H9 (cell line): ENCODE results near the gene CABCOCO1. TPM values are rescaled to one million over a fixed set of nuclear protein-coding genes. Genes with fewer than 3 reads are reported as not detected.
A peak's percentile ranks its signal among the peaks of the same experiment; 100 is the strongest.

Experiments used
- DNase-seq: peaks from one replicate; pipeline ENCODE4 v3.0.0-alpha.2; 2017
- H2AFZ ChIP-seq: one replicate; pipeline ENCODE4 v1.6.1; 2013; ENCODE audit warnings: mild to moderate bottlenecking, low read length, control low read depth, moderate library complexity
- H2AK5ac ChIP-seq: 2 replicates; pipeline ENCODE4 v1.6.1; 2013; ENCODE audit warnings: low read length, control low read depth, mixed read lengths; ENCODE audit not compliant: insufficient read length
- H2BK120ac ChIP-seq: one replicate; pipeline ENCODE4 v1.6.1; 2013; ENCODE audit warnings: low read depth, mild to moderate bottlenecking, low read length, control low read depth, inconsistent platforms; ENCODE audit not compliant: poor library complexity, severe bottlenecking
- H2BK12ac ChIP-seq: 2 replicates; pipeline ENCODE4 v1.6.1; 2013; ENCODE audit warnings: low read length, control low read depth, mixed read lengths, low read depth; ENCODE audit not compliant: insufficient read length
- H2BK15ac ChIP-seq: 2 replicates; pipeline ENCODE4 v1.6.1; 2013; ENCODE audit warnings: low read depth, low read length, control low read depth
- H2BK20ac ChIP-seq: one replicate; pipeline ENCODE4 v1.6.1; 2013; ENCODE audit warnings: low read depth, mild to moderate bottlenecking, low read length, control low read depth, inconsistent platforms; ENCODE audit not compliant: poor library complexity, severe bottlenecking
- H2BK5ac ChIP-seq: 2 replicates; pipeline ENCODE4 v1.6.1; 2013; ENCODE audit warnings: low read length, control low read depth, mixed read lengths; ENCODE audit not compliant: insufficient read length
- H3K14ac ChIP-seq: 2 replicates; pipeline ENCODE4 v1.6.1; 2013; ENCODE audit warnings: low read length, control low read depth; ENCODE audit not compliant: insufficient read depth
- H3K18ac ChIP-seq: 2 replicates; pipeline ENCODE4 v1.6.1; 2013; ENCODE audit warnings: low read depth, mild to moderate bottlenecking, mixed read lengths, low read length, control low read depth; ENCODE audit not compliant: insufficient read length
- H3K23ac ChIP-seq: 2 replicates; pipeline ENCODE4 v1.6.1; 2013; ENCODE audit warnings: low read length, control low read depth, mixed read lengths, low read depth; ENCODE audit not compliant: insufficient read length
- H3K23me2 ChIP-seq: 2 replicates; pipeline ENCODE4 v1.6.1; 2013; ENCODE audit warnings: low read depth, mild to moderate bottlenecking, mixed read lengths, low read length, control low read depth; ENCODE audit not compliant: insufficient read length, poor library complexity, severe bottlenecking
- H3K27ac ChIP-seq: 2 replicates; pipeline ENCODE4 v1.5.1; 2013; ENCODE audit warnings: low read length, control low read depth, mixed read lengths, low read depth; ENCODE audit not compliant: insufficient read length
- H3K27me3 ChIP-seq: 2 replicates; pipeline ENCODE4 v1.6.1; 2013; ENCODE audit warnings: low read length, control low read depth, inconsistent platforms; ENCODE audit not compliant: insufficient read depth
- H3K4ac ChIP-seq: 2 replicates; pipeline ENCODE4 v1.6.1; 2013; ENCODE audit warnings: low read depth, mild to moderate bottlenecking, control low read depth, inconsistent platforms, low read length, moderate library complexity
- H3K4me1 ChIP-seq: 2 replicates; pipeline ENCODE4 v1.6.1; 2013; ENCODE audit warnings: low read length, control low read depth, inconsistent platforms; ENCODE audit not compliant: insufficient read depth
- H3K4me2 ChIP-seq: 2 replicates; pipeline ENCODE4 v1.6.1; 2013; ENCODE audit warnings: low read length, control low read depth, mixed read lengths; ENCODE audit not compliant: insufficient read length, insufficient read depth
- H3K56ac ChIP-seq: 2 replicates; pipeline ENCODE4 v1.6.1; 2013; ENCODE audit warnings: low read depth, mild to moderate bottlenecking, mixed read lengths, low read length, control low read depth; ENCODE audit not compliant: insufficient read length
- H3K79me1 ChIP-seq: 2 replicates; pipeline ENCODE4 v1.6.1; 2013; ENCODE audit warnings: low read depth, mild to moderate bottlenecking, moderate library complexity, low read length, control low read depth, inconsistent platforms; ENCODE audit not compliant: insufficient read depth, poor library complexity, severe bottlenecking
- H3K79me2 ChIP-seq: 2 replicates; pipeline ENCODE4 v1.6.1; 2013; ENCODE audit warnings: low read length, control low read depth, inconsistent platforms; ENCODE audit not compliant: insufficient read depth
- H3K9ac ChIP-seq: 2 replicates; pipeline ENCODE4 v1.6.1; 2013; ENCODE audit warnings: low read length, control low read depth, mixed read lengths; ENCODE audit not compliant: insufficient read length; ENCODE audit errors: extremely low read depth
- H3K9me3 ChIP-seq: one replicate; pipeline ENCODE4 v1.6.1; 2013; ENCODE audit warnings: low read depth, low read length, inconsistent platforms; ENCODE audit not compliant: control insufficient read depth
- H3T11ph ChIP-seq: one replicate; pipeline ENCODE4 v1.6.1; 2013; ENCODE audit warnings: mild to moderate bottlenecking, low read length, control low read depth, inconsistent platforms
- H4K20me1 ChIP-seq: one replicate; pipeline ENCODE4 v1.6.1; 2013; ENCODE audit not compliant: control insufficient read depth, insufficient read length, insufficient read depth
- H4K5ac ChIP-seq: 2 replicates; pipeline ENCODE4 v1.6.1; 2013; ENCODE audit warnings: low read depth, mild to moderate bottlenecking, mixed read lengths, low read length, control low read depth; ENCODE audit not compliant: insufficient read length
- H4K8ac ChIP-seq: replicated peaks from 2 replicates; pipeline ENCODE4 v1.6.1; 2013; ENCODE audit warnings: low read length, control low read depth, mixed read lengths, low read depth; ENCODE audit not compliant: insufficient read length
- H4K91ac ChIP-seq: 2 replicates; pipeline ENCODE4 v1.6.1; 2013; ENCODE audit warnings: low read depth, mild to moderate bottlenecking, moderate library complexity, mixed read lengths, low read length, control low read depth; ENCODE audit not compliant: insufficient read length
- H3K27ac Mint-ChIP-seq, 3 experiments: 2 replicates in 2 of 3; 3 replicates in 1 of 3; pipeline ENCODE4 v1.8.0; 2020 to 2021; ENCODE audit warnings: mixed read lengths in 3 of 3, mild to moderate bottlenecking in 1 of 3, moderate library complexity in 1 of 3
- H3K27me3 Mint-ChIP-seq: 2 replicates; pipeline ENCODE4 v1.8.0; 2021; ENCODE audit warnings: low read depth, mild to moderate bottlenecking, moderate library complexity, mixed read lengths
- H3K36me3 Mint-ChIP-seq, 3 experiments: 2 replicates in 2 of 3; 3 replicates in 1 of 3; pipeline ENCODE4 v1.8.0; 2020 to 2021; ENCODE audit warnings: low read depth in 3 of 3, mixed read lengths in 3 of 3; ENCODE audit not compliant: insufficient read depth in 1 of 3
- H3K4me1 Mint-ChIP-seq, 2 experiments: 2 replicates each; pipeline ENCODE4 v1.8.0; 2020; ENCODE audit warnings: mixed read lengths in 2 of 2
- H3K4me3 Mint-ChIP-seq, 2 experiments: 2 replicates in 1 of 2; 3 replicates in 1 of 2; pipeline ENCODE4 v1.8.0; 2020 to 2021; ENCODE audit warnings: mild to moderate bottlenecking in 2 of 2, mixed read lengths in 2 of 2, moderate library complexity in 1 of 2
- H3K9me3 Mint-ChIP-seq, 2 experiments: 2 replicates in 1 of 2; 3 replicates in 1 of 2; pipeline ENCODE4 v1.8.0; 2020; ENCODE audit warnings: mild to moderate bottlenecking in 2 of 2, mixed read lengths in 2 of 2, moderate library complexity in 1 of 2
- WGBS: extraction: QIAGEN DNeasy Blood & Tissue Kit; methylation state at CpG from one replicate; pipeline ENCODE4 v1.1.7; 2013; ENCODE audit warnings: missing lambda C conversion rate, low lambda C conversion rate, mixed read lengths; ENCODE audit not compliant: insufficient read length; ENCODE audit errors: extremely low coverage; 5-methylcytosine and 5-hydroxymethylcytosine counted together
- total RNA-seq: library from RNA; stranded (reverse); gene quantifications from 2 replicates; pipeline ENCODE4 v1.2.1, GENCODE V29; 2021
- TF ChIP-seq, protein P1 (sequence below): fragments of 200-600 bp; sonication (generic); conservative IDR thresholded peaks from 3 replicates; pipeline ENCODE4 v1.8.0; 2021; ENCODE audit warnings: antibody characterized with exemption, mild to moderate bottlenecking

The CABCOCO1 gene
- total RNA-seq, 1 experiment from 2014 or later, result not detected

DNA sequence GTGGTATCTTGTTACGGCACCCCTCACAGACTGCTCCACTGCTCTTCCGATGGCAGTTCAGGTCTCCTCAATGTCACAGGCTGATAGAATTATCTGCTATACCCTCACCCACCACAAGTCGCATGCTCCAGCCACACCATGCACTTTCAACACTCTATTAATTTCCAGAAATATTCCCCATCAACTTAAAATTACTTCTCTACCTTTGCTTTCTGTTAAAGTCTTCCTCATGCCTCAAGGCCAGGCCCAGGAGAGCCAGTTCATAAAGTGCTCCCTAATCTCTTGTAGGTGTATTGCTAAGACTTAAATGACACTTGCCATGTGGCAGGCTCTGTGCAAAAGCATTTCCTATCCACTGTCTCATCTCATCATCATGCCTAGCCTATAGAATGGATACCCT, 132.8 kb downstream of the CABCOCO1 start:
- Histone ChIP-seq H2BK20ac (no peak overlapping the region), H4K8ac (no peak overlapping the region), H4K91ac (no peak overlapping the region), H2BK120ac (no peak overlapping the region), H4K20me1 (no peaks in the 10 kb centered on the region), H3K27me3 (no peaks in the 10 kb centered on the region), H3K27ac (no peak overlapping the region), H2BK5ac (no peak overlapping the region), H3K4me1 (no peaks in the 10 kb centered on the region; the same call in 1 of the 2 replicates), H3K9ac (no peak overlapping the region), H2BK12ac (no peak overlapping the region), H3K4me2 (no peak overlapping the region), H3T11ph (no peak overlapping the region), H4K5ac (no peak overlapping the region), H3K79me1 (no peaks in the 10 kb centered on the region), H3K4ac (no peak overlapping the region), H3K9me3 (no peaks in the 10 kb centered on the region), H3K18ac (no peak overlapping the region), H2AFZ (no peak overlapping the region), H3K23ac (no peak overlapping the region), H3K23me2 (no peaks in the 10 kb centered on the region), H3K14ac (no peak overlapping the region), H2BK15ac (no peak overlapping the region), H3K56ac (no peak overlapping the region), H2AK5ac (no peak overlapping the region), H3K79me2 (no peaks in the 10 kb centered on the region)
- no peaks in the 10 kb centered on the region for H3K4me1 Mint-ChIP-seq
- H3K4me3 Mint-ChIP-seq, result no peak overlapping the region
- TF ChIP-seq, protein P1, sequence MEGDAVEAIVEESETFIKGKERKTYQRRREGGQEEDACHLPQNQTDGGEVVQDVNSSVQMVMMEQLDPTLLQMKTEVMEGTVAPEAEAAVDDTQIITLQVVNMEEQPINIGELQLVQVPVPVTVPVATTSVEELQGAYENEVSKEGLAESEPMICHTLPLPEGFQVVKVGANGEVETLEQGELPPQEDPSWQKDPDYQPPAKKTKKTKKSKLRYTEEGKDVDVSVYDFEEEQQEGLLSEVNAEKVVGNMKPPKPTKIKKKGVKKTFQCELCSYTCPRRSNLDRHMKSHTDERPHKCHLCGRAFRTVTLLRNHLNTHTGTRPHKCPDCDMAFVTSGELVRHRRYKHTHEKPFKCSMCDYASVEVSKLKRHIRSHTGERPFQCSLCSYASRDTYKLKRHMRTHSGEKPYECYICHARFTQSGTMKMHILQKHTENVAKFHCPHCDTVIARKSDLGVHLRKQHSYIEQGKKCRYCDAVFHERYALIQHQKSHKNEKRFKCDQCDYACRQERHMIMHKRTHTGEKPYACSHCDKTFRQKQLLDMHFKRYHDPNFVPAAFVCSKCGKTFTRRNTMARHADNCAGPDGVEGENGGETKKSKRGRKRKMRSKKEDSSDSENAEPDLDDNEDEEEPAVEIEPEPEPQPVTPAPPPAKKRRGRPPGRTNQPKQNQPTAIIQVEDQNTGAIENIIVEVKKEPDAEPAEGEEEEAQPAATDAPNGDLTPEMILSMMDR, result peak; percentile 58
- DNase-seq, result peak; percentile 32
- no peak overlapping the region; a peak in 1 of 7 replicates for H3K27ac Mint-ChIP-seq
- no peaks in the 10 kb centered on the region for H3K27me3 Mint-ChIP-seq
- no peaks in the 10 kb centered on the region for H3K9me3 Mint-ChIP-seq
- no peaks in the 10 kb centered on the region for H3K36me3 Mint-ChIP-seq
- no CpG with 5 or more reads among the region's 3 CpGs for WGBS
